ENCODE measurements around the gene CDH23. TPM values are rescaled to one million over a fixed set of nuclear protein-coding genes. Genes with fewer than 3 reads are reported as not detected.
A peak's percentile ranks its signal among the peaks of the same experiment; 100 is the strongest.

Gene CDH23
- total and polyA plus RNA-seq, 9 of the 15 experiments (the other 6 are each of a cell fraction or from before 2014, with no cell fraction given): 0.18 to 1.2 (median 0.47) TPM

DNA sequence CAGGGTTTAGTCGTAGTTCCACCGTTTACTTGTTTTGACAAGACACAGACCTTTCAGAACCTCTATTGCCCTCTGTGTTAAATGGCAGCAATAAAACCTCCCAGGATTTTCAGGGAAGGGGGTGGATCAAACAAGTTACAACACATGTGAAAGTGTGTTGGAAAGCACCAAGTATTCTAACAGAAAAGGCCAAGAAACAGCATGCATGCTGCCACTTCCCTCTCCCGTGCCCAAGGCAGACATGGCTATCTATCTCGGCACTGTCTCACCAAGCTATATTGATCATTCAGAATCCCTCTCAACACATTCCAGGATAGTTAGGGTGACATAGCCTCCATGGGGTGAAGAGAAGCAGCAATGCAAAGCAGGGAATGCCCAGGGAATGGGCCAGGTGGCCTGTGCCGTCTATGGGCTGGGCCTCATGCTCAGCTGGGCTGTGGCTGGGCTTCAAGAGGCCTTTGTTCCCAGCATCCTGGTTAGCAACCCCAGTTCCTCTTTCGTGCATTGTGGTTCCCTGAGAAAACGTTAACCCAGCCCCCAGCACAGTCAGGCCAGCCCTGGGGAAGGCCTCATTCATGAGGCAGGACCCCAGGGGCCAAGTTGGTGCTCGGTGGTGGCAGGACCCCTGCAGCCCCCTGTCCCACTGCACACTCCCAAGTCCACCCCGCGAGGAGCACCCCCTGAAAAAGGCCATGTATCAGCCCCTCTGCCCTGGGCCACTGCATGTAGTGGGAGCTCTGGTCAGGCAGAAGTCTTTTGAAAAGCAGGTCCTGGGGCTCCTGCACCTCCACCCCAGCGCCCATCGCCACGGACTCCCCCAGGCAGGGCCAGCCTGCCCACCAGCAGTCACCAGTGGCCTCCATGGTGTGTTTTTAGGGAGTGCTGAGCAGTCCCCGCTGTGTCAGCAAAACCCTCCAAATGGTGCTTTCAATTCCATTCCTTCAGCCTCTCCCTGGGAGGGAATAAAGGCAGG lies 351.1 kb downstream of the CDH23 start (continued):
- TF ChIP-seq NR0B1 (IDR thresholded peaks at IDR 0.05; ENCODE audit: partially characterized antibody) (no peak), ZC3H11A (IDR thresholded peaks at IDR 0.05; ENCODE audit: low read depth, low read length) (no peak), TAF7 (tag; IDR thresholded peaks at IDR 0.05) (no peak), E2F4 (CRISPR knock-in tag; IDR thresholded peaks at IDR 0.05; ENCODE audit: low read depth) (no peak), FOXA1 (IDR thresholded peaks at IDR 0.05; ENCODE audit: borderline replicate concordance) (no peak), SRSF7 (optimal IDR thresholded peaks at IDR 0.05; ENCODE audit: low read depth, low read length) (no peak), ZKSCAN3 (CRISPR knock-in tag; IDR thresholded peaks at IDR 0.05) (peak; percentile 43; the same call in 1 of the 2 replicates), ZFP30 (CRISPR knock-in tag; IDR thresholded peaks at IDR 0.05; ENCODE audit: borderline replicate concordance) (no peak), ZNF696 (CRISPR knock-in tag; conservative IDR thresholded peaks at IDR 0.05) (0 out of 2 replicates have a peak, but pooled peaks have one; percentile 53), ZNF175 (CRISPR knock-in tag; IDR thresholded peaks at IDR 0.05; ENCODE audit: low read depth) (no peak; the same call in 1 of the 2 replicates), ZNF224 (CRISPR knock-in tag; IDR thresholded peaks at IDR 0.05) (no peak), PURB (CRISPR knock-in tag; IDR thresholded peaks at IDR 0.05; ENCODE audit: low read depth) (no peak), L3MBTL2 (IDR thresholded peaks at IDR 0.05) (peak; percentile 72), FUS (optimal IDR thresholded peaks at IDR 0.05; ENCODE audit: low read depth, low read length) (no peak), ZNF133 (CRISPR knock-in tag; IDR thresholded peaks at IDR 0.05) (no peak), ELK3 (CRISPR knock-in tag; IDR thresholded peaks at IDR 0.05) (no peak), ZNF707 (CRISPR knock-in tag; conservative IDR thresholded peaks at IDR 0.05) (no peak)
- TF ChIP-seq, protein P1, sequence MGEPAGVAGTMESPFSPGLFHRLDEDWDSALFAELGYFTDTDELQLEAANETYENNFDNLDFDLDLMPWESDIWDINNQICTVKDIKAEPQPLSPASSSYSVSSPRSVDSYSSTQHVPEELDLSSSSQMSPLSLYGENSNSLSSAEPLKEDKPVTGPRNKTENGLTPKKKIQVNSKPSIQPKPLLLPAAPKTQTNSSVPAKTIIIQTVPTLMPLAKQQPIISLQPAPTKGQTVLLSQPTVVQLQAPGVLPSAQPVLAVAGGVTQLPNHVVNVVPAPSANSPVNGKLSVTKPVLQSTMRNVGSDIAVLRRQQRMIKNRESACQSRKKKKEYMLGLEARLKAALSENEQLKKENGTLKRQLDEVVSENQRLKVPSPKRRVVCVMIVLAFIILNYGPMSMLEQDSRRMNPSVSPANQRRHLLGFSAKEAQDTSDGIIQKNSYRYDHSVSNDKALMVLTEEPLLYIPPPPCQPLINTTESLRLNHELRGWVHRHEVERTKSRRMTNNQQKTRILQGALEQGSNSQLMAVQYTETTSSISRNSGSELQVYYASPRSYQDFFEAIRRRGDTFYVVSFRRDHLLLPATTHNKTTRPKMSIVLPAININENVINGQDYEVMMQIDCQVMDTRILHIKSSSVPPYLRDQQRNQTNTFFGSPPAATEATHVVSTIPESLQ (CRISPR knock-in tag; IDR thresholded peaks at IDR 0.05): no peak
- TF ChIP-seq, protein P2, sequence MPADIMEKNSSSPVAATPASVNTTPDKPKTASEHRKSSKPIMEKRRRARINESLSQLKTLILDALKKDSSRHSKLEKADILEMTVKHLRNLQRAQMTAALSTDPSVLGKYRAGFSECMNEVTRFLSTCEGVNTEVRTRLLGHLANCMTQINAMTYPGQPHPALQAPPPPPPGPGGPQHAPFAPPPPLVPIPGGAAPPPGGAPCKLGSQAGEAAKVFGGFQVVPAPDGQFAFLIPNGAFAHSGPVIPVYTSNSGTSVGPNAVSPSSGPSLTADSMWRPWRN (IDR thresholded peaks at IDR 0.05; ENCODE audit: low read depth): no peak
- TF ChIP-seq, protein P3, sequence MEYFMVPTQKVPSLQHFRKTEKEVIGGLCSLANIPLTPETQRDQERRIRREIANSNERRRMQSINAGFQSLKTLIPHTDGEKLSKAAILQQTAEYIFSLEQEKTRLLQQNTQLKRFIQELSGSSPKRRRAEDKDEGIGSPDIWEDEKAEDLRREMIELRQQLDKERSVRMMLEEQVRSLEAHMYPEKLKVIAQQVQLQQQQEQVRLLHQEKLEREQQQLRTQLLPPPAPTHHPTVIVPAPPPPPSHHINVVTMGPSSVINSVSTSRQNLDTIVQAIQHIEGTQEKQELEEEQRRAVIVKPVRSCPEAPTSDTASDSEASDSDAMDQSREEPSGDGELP (CRISPR knock-in tag; IDR thresholded peaks at IDR 0.05; ENCODE audit: borderline replicate concordance): no peak; the same call in 1 of the 2 replicates
